Stimulated activated CD8-positive, alpha-beta memory T cell treated with anti-CD3 and anti-CD28 coated beads, Interleukin-15, amount 100 ng/mL, for 48 hours (primary cell): Measurements from ENCODE around the gene BIRC7.

Experiments used
- DNase-seq, 2 donors: peaks; one replicate each; pipeline ENCODE4 v3.0.0-alpha.2; 2020; ENCODE audit warnings: low read depth in 2 of 2

BIRC7 gene

GRCh38 chr20:63235399-63235983 lies at the start of gene BIRC7:
TSS of gene BIRC7 (plus strand) at chr20:63235905. CDS start at chr20:63236097, 192 bp downstream.
- DNase-seq = no peak

- no peak for DNase-seq
Measured at GRCh38 chr20:63186084-63186483, 49.6 kb upstream of the BIRC7 start.

- no peak for DNase-seq
Measured at GRCh38 chr20:63186528-63187316, 49.0 kb upstream of the BIRC7 start.

DNA sequence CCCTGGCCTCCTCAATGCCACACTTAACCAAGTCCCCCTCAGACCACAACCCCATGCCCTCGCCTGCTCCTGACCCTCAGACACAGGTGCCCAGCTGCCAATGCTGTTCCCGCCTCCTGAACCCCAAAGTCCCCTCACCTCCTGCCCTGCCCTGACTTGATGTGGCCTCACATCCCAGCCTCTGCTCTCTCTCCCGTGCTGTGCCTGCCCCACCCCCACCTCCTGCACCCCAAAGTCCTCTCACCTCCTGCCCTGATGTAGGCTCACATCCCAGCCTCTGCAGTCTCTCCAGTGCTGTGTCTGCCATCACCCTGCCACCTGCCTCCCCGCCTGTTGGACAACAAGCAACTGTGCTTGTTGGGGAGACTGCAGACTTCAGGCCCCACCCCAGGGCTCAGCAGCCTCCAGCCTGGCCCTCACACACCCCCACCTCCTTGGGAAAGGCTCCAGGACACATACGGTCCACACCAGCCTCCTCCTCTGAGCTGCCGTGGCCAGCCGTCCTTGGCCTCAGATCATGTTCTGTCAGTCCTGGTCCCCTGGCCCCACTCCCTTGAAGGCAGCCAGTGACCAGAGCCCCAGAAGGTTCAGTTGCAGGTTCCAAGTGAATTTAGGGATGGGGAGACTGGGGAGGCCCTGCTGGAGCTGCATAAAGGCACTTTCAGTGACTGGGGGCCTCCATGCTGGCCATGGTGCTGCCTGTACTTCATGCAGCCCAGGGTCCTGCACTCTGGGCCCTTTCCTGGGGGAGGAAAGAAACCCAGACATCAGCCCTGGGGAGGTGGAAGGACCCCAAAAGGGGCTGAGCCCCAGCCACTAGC lies 48.2 kb upstream of the BIRC7 start:
- DNase-seq = no peak

DNA sequence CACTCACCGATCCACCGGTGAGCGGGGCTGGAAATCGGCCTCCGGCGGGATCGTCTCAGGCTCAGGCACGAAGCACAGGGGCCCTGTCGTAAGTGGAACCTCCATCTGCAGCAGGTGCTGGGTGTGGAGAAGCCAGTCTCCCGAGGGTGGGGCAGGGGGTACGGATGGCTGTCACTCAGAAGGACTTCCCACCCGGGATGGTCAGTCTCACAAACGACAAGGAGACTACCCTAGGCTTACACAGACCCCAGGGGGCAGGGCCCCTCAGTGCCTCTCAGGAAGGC lies 47.6 kb upstream of the BIRC7 start:
- DNase-seq = no peak

DNA sequence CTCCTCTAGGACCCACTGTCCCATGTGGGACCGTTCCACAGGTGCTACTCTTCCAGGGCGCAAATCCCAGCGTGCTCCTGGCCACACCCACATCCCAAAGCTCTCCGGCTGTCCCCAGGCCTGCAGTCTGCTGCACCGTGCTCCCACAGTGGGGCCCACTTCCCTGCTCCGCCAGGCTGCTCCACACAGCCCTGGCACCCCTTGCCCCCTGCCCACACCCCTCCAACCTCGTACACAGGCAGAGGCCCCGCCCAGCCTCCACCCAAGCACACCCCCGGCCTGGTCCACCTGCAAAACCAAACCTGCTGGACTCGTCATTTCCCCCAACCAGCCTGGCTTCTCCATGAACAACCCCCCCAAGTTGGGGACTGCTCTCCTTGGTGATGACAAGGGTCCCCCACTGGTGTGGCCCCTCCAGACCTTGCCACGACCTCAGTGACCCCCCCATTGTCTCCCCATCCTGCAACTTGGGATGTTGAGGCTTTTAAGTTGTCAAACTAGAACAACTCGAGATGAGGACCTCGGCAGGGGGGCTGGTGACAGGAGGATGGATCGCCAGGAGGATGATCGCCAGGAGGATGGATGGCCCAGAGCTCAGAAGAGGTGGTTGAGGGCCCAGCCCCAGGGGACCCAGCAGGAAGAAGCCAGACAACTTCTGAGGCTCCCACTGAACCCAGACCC lies 46.9 kb upstream of the BIRC7 start:
- DNase-seq = no peak

GRCh38 chr20:63189322-63189642 lies 46.4 kb upstream of the BIRC7 start:
- no peak for DNase-seq

GRCh38 chr20:63189846-63190559 lies 45.7 kb upstream of the BIRC7 start:
- no peak for DNase-seq

GRCh38 chr20:63190828-63191227 lies 44.9 kb upstream of the BIRC7 start:
- no peak for DNase-seq

- DNase-seq = no peak
Measured at GRCh38 chr20:63191400-63191799, 44.3 kb upstream of the BIRC7 start.

GRCh38 chr20:63192721-63193120 lies 43.0 kb upstream of the BIRC7 start:
- DNase-seq = no peak

DNA sequence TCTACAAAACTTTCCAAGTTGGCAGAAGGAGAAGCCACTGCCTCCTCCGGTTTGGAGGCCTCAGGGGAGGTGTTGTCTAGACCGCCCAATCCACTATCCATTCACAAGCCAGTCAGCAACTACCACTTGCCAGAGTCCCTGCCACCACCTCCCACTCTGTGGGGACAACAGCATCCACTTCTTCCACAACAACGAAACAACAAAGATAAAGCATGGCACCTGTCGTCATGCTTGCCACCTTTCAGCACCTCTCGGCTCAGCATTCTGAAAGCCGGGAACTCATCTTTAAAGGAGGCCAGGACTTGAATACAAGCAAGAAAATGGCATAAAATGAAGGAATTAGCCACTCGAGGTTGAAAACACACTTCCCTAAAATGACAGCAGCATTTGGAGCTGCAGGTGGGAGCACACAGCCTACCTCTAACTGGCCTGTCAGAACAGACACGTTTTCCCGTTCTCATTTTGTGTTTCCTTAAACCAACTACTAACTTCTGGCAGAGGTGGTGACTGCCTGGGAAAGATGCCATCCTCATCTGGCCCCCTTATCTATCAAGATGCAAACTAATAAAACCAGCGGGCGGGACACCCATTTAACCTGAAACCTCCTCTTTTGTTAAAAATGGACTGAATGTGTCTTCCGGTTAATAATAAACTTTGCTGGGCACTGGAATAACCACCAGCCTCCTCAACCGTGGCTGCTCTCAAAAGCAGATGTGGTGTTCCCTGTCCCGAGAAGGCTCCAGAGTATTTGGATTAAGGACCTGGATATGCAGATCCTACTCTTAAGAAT lies 41.5 kb upstream of the BIRC7 start:
- DNase-seq = no peak

DNA sequence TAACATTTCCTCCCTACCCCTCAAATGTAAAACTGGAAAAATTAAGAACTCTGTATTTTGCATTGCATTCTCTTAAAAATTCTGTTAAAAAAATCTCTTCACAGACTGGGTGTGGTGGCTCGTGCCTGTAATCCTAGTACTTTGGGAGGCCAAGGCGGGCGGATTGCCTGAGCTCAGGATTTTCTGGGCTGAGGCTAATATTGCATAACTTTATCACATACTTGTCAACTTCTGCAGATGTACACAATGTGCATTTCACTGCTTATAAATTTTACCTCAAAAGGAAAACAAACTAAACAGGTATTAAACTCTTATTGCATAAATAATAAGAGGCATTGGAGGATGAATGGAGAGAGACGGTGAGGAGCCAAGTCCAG lies 40.9 kb upstream of the BIRC7 start:
- DNase-seq = no peak

DNA sequence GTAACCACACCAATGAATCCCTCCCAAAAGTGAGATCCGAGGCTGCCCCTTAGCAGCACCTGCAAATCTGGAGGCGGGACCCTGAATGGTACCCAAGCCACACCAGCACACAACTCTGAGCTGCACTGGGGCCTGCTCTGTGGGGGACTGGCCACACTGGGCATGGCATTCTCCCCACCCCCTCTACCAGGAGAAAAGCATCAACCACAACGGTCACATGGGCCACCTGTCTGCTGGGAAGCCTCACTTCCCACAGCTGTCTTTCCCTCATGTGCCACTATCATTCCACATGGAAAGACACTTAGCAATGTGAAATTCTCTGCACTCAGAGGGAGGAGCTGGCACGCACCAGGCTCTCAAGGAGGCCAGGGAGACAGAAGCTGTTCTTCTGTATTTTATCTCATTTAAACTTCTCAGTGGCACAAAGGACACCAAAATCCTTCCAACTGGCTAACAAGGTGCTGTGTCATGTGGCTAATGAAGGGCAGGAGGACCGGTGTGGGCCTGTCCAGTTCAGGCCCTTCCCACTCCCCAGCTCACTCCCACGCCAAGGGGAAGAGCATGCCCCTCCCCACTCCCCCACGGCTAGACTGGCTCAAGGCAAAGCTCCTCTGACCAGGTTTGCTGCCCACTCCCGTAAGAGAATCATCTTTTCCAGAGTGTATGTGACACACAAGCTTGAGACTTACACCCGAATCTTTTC lies 38.8 kb upstream of the BIRC7 start:
- DNase-seq = no peak

GRCh38 chr20:63198606-63199005 lies 37.1 kb upstream of the BIRC7 start:
- DNase-seq = no peak

DNA sequence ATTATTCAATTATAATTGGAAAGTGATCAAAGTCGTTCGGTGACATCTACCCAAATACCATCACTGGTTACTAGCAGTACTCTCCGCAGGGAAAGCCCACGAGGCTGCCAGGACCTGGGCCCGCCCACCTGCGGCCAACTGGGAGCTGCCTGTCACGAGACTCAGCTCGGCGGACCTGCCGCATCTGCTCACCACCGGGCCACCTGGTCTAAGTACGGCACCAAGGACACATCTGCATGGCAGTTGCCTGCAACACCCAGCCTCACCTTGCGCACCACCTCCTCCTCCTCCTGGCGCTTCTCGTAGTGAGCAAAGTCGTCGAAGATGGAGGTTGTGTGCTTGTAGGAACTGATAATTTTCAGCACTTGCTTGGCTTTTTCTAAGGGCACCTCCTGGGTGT lies 33.7 kb upstream of the BIRC7 start:
- no peak for DNase-seq

- no peak for DNase-seq
Measured at GRCh38 chr20:63202811-63203526, 32.7 kb upstream of the BIRC7 start.

DNA sequence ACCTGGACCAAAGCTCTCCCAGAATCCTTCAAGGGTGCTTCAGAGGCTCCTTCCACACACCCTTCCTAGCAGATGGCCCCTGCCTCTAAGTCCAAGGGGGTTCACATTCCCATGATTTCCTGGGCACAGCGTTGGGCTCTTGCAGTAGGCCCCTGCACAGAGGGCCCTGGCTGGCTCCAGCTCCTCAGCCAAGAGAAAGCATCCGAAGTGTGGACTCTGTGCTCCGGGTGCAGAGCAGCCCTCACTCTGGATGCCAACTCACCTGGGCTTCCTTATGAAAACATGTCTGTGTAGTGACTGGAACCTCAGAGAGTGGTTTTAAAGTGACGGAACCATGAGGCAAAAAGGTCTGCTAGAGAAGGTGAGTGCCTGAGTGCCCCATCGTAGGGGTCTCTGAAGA lies 31.3 kb upstream of the BIRC7 start:
- DNase-seq = no peak

- no peak for DNase-seq
Measured at GRCh38 chr20:63205896-63206295, 29.8 kb upstream of the BIRC7 start.

GRCh38 chr20:63206878-63207277 lies 28.8 kb upstream of the BIRC7 start:
- no peak for DNase-seq
